Common myeloid progenitor, CD34-positive (primary cell): Measurements from ENCODE around the gene OR10H3.

Source experiments
- CTCF ChIA-PET: fragments of 350-600 bp; sonication (Branson Sonifier 250); formaldehyde crosslinking; loops from one replicate; lab custom pipeline; 2021; ENCODE audit warnings: antibody characterized with exemption; lab: Charles Lee
- POLR2A ChIA-PET: fragments of 350-600 bp; sonication (Branson Sonifier 250); formaldehyde crosslinking; loops from one replicate; lab custom pipeline; 2021; ENCODE audit warnings: antibody characterized with exemption; lab: Charles Lee
- DNase-seq, 3 donors: peaks; one replicate each; pipeline versions ENCODE4 v3.0.0 to v3.0.0-alpha.2; 2013
- H3K27ac ChIP-seq, 2 experiments: 1 replicate in 1 of 2; 2 replicates in 1 of 2; pipeline ENCODE4 v1.7.0; 2013; ENCODE audit warnings: inconsistent platforms in 2 of 2, low read length in 2 of 2, mild to moderate bottlenecking in 2 of 2, low read depth in 1 of 2, moderate library complexity in 1 of 2; ENCODE audit not compliant: severe bottlenecking in 2 of 2, insufficient read depth in 1 of 2, poor library complexity in 1 of 2
- H3K27me3 ChIP-seq, 5 experiments: replicated peaks in 2 of 5; 1 replicate in 3 of 5; 2 replicates in 2 of 5; pipeline versions ENCODE4 v1.6.1 to v1.7.0; 2013; ENCODE audit warnings: low read length in 4 of 5, mild to moderate bottlenecking in 2 of 5, moderate library complexity in 2 of 5, inconsistent platforms in 1 of 5; ENCODE audit not compliant: insufficient read depth in 5 of 5, control insufficient read depth in 4 of 5
- H3K36me3 ChIP-seq, 4 experiments: 1 replicate in 2 of 4; 2 replicates in 2 of 4; pipeline versions ENCODE4 v1.6.1 to v1.7.0; 2013; ENCODE audit warnings: low read length in 3 of 4, control low read depth in 1 of 4, mild to moderate bottlenecking in 1 of 4; ENCODE audit not compliant: control insufficient read depth in 4 of 4, insufficient read depth in 4 of 4
- H3K4me1 ChIP-seq, 4 experiments: 1 replicate in 3 of 4; 2 replicates in 1 of 4; pipeline versions ENCODE4 v1.6.1 to v1.7.1; 2013; ENCODE audit warnings: low read length in 3 of 4, mild to moderate bottlenecking in 3 of 4, control low read depth in 1 of 4, inconsistent platforms in 1 of 4, moderate library complexity in 1 of 4; ENCODE audit not compliant: control insufficient read depth in 4 of 4, insufficient read depth in 4 of 4; ENCODE audit errors: control extremely low read depth in 1 of 4
- H3K4me3 ChIP-seq, 7 experiments: 1 replicate in 4 of 7; 2 replicates in 3 of 7; pipeline versions ENCODE4 v1.5.1 to v1.7.0; 2013; ENCODE audit warnings: mild to moderate bottlenecking in 7 of 7, low read length in 6 of 7, moderate library complexity in 6 of 7, inconsistent platforms in 2 of 7, low read depth in 2 of 7, control low read depth in 1 of 7; ENCODE audit not compliant: insufficient read depth in 4 of 7, control insufficient read depth in 1 of 7; ENCODE audit errors: extremely low read depth in 1 of 7
- H3K9me3 ChIP-seq, 5 experiments: 1 replicate in 4 of 5; 2 replicates in 1 of 5; pipeline versions ENCODE4 v1.6.1 to v1.7.1; 2013; ENCODE audit warnings: low read length in 4 of 5, mild to moderate bottlenecking in 2 of 5, inconsistent platforms in 1 of 5, low read depth in 1 of 5, moderate library complexity in 1 of 5; ENCODE audit not compliant: control insufficient read depth in 4 of 5, insufficient read depth in 2 of 5; ENCODE audit errors: control extremely low read depth in 1 of 5
- WGBS: methylation state at CpG from one replicate; pipeline ENCODE4 v1.1.5; 2013; ENCODE audit not compliant: insufficient coverage; 5-methylcytosine and 5-hydroxymethylcytosine counted together

The OR10H3 gene

GRCh38 chr19:15776264-15776663 is 38.5 kb downstream of the OR10H3 start:
- no peak for DNase-seq
- Histone ChIP-seq H3K36me3 (no peaks in the 10 kb centered on the region), H3K27me3 (peaks cover 0 to 14% (median 7%) of the 10 kb centered on the region in 5 experiments), H3K4me1 (no peaks in the 10 kb centered on the region), H3K27ac (no peak overlapping the region), H3K4me3 (no peak overlapping the region), H3K9me3 (peaks cover 0 to 6% (median 2%) of the 10 kb centered on the region in 5 experiments)
- CTCF ChIA-PET = no interaction called here
- 91% methylated on average over 4 of the region's 4 CpGs for WGBS
- POLR2A ChIA-PET = no interaction called here

- Histone ChIP-seq H3K36me3 (no peaks in the 10 kb centered on the region), H3K9me3 (peaks cover 0 to 6% (median 2%) of the 10 kb centered on the region in 5 experiments), H3K4me1 (peaks cover 0 to 3% (median 0%) of the 10 kb centered on the region in 4 experiments), H3K27me3 (peaks cover 0 to 14% (median 7%) of the 10 kb centered on the region in 5 experiments), H3K4me3 (no peak overlapping the region), H3K27ac (no peak overlapping the region)
- POLR2A ChIA-PET = no interaction called here
- 62% methylated on average over 8 of the region's 9 CpGs for WGBS
- CTCF ChIA-PET = no interaction called here
- no peak for DNase-seq
Measured at GRCh38 chr19:15776991-15777970, 39.5 kb downstream of the OR10H3 start.

- ChIA-PET POLR2A (no interaction called here), CTCF (no interaction called here)
Measured at GRCh38 chr19:15779756-15780476, 42.1 kb downstream of the OR10H3 start.

GRCh38 chr19:15780610-15781418 is 43.0 kb downstream of the OR10H3 start:
- Histone ChIP-seq H3K9me3 (peaks cover 0 to 2% (median 0%) of the 10 kb centered on the region in 5 experiments), H3K4me3 (no peak overlapping the region), H3K4me1 (peaks cover 0 to 4% (median 2%) of the 10 kb centered on the region in 4 experiments), H3K36me3 (no peaks in the 10 kb centered on the region), H3K27me3 (peaks cover 0 to 10% (median 4%) of the 10 kb centered on the region in 5 experiments), H3K27ac (no peak overlapping the region)
- 74% methylated on average over 7 of the region's 7 CpGs for WGBS
- CTCF ChIA-PET = no interaction called here
- no peak for DNase-seq
- POLR2A ChIA-PET = no interaction called here

More at GRCh38 chr19:15779756-15780476, 42.1 kb downstream of the OR10H3 start:
- H3K27ac ChIP-seq = no peak overlapping the region
- no peak for DNase-seq
- H3K36me3 ChIP-seq = no peaks in the 10 kb centered on the region
- peaks cover 0 to 10% (median 4%) of the 10 kb centered on the region in 5 experiments for H3K27me3 ChIP-seq
- peaks cover 0 to 2% (median 0%) of the 10 kb centered on the region in 5 experiments for H3K9me3 ChIP-seq
- H3K4me1 ChIP-seq = peaks cover 0 to 4% (median 2%) of the 10 kb centered on the region in 4 experiments
- H3K4me3 ChIP-seq = no peak overlapping the region
- 51% methylated on average over 7 of the region's 10 CpGs for WGBS

GRCh38 chr19:15781661-15782060 is 43.9 kb downstream of the OR10H3 start:
- Histone ChIP-seq H3K4me3 (no peak overlapping the region), H3K27me3 (peaks cover 0 to 7% (median 0%) of the 10 kb centered on the region in 5 experiments), H3K36me3 (no peaks in the 10 kb centered on the region), H3K4me1 (peaks cover 0 to 4% (median 2%) of the 10 kb centered on the region in 4 experiments), H3K9me3 (peaks cover 0 to 2% (median 0%) of the 10 kb centered on the region in 5 experiments), H3K27ac (no peak overlapping the region)
- DNase-seq = no peak
- POLR2A ChIA-PET = no interaction called here
- WGBS = 90% methylated on average over 5 of the region's 5 CpGs
- CTCF ChIA-PET = no interaction called here

GRCh38 chr19:15782211-15782610 is 44.4 kb downstream of the OR10H3 start:
- WGBS = 60% methylated on average over 1 of the region's 3 CpGs
- CTCF ChIA-PET = no interaction called here

More at GRCh38 chr19:15782211-15782610, 44.4 kb downstream of the OR10H3 start:
- POLR2A ChIA-PET = no interaction called here
- DNase-seq = no peak
- no peak overlapping the region for H3K27ac ChIP-seq
- H3K36me3 ChIP-seq = no peaks in the 10 kb centered on the region
- H3K27me3 ChIP-seq = peaks cover 0 to 8% (median 3%) of the 10 kb centered on the region in 5 experiments
- H3K4me1 ChIP-seq = peaks cover 0 to 4% (median 2%) of the 10 kb centered on the region in 4 experiments
- no peak overlapping the region for H3K4me3 ChIP-seq
- H3K9me3 ChIP-seq = peaks cover 0 to under 1% (median 0%) of the 10 kb centered on the region in 5 experiments
